ENCODE measurements around the gene PIP4K2C.

- TF ChIP-seq CTCF (conservative IDR thresholded peaks at IDR 0.05; ENCODE audit: low read depth, low read length): no peak
- no peak for TF ChIP-seq POLR2A (IDR thresholded peaks at IDR 0.05; ENCODE audit: low read depth, low read length)
- TF ChIP-seq SMC3 (IDR thresholded peaks at IDR 0.05; ENCODE audit: low read depth, low read length): no peak
- no peak for TF ChIP-seq RCOR1 (IDR thresholded peaks at IDR 0.05; ENCODE audit: insufficient replicate concordance, low read length)
- no peak for TF ChIP-seq RFX5 (IDR thresholded peaks at IDR 0.05; ENCODE audit: low read depth, low read length)
- TF ChIP-seq MXI1 (IDR thresholded peaks at IDR 0.05; ENCODE audit: borderline replicate concordance, low read depth, low read length): no peak
- TF ChIP-seq MAFK (IDR thresholded peaks at IDR 0.05; ENCODE audit: low read depth, low read length): no peak
- no peak for TF ChIP-seq MAZ (IDR thresholded peaks at IDR 0.05; ENCODE audit: borderline replicate concordance, low read depth, low read length)
Observed at GRCh38 chr12:57574795-57575194, 16.2 kb upstream of the PIP4K2C start.

Measured in IMR-90 (cell line).